ENCODE results near the gene PLA2G4E.

Gene PLA2G4E

DNA sequence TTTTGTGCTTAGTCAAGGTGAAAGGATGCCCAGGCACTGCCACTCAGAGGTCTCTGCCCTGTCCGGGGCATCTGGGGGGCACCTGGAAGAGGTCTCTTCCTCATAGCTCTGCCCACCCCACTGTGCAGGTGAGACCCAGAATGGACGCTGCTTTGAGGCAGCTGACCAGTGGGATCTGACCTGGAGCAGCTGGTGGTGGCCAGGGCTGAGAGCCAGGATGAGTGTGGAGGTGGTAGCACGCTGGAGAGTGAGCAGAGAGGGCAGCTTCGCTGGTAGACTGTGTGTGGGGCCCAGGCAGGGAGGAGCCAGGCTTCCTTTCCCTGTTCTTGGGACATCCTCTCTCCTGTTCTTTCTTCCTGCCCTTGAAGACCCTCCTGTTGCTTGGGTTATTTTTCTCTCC is 32.2 kb upstream of the PLA2G4E start:
- DNase-seq (ENCODE audit: low read depth in 3 of 3, low spot score in 1 of 3), result no peak

DNA sequence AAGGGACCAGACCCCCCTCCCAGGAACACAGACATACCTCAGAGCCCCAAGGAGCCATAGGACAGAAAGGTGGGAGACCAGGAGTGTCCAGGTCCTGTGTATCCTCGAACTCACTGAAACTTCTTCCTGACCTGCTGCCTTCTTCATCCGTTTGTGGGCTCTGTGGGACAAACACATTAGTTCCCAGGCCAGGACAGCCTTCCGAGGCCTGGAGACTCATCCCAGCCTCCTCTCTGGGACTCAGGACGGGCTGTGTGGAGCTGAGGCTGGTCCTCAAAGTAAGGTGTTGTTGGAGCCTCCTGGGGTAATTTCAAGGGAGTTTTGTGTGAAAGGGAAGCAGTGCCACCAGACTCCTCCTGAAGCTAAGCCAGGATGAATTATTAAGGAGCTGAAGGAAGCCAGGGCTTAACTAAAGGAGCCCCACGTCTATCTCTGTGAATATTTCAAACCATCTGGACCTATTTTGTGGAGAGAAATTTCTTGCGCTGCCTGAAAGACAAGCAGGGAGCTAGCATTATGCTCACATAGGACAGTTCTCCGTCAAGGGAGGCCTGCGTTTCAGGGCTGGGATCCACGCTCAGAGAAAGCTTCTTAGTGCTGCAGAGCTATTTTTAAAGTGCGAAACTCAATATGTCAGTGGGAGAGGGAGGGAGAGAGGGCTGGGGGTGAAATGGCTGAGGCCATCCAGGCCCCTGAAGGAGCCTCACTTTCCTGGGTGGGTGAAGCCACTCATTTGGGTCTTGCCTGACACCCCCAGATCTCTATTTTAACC is 29.8 kb upstream of the PLA2G4E start:
- DNase-seq (ENCODE audit: low read depth in 3 of 3, low spot score in 1 of 3), result no peak

DNA sequence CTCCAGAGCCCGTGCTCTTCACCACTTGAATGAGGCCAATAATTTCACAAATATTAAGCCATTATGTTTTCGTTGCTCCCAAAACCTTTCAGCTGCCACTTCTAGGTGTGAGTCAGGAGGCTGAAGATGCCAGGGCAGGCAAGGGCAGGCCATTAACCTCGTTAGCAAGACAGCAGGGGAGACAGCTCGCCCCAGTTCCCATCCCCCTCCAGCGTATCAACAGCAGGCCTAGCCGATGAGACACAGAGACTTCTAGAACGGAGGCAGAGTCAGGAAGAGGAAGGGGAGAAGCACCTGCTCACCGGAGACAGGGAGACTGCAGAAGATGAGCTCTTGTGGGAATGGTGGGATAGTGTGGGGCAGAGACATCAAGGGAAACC is 28.0 kb upstream of the PLA2G4E start:
- no peak for DNase-seq (ENCODE audit: low read depth in 3 of 3, low spot score in 1 of 3)

DNA sequence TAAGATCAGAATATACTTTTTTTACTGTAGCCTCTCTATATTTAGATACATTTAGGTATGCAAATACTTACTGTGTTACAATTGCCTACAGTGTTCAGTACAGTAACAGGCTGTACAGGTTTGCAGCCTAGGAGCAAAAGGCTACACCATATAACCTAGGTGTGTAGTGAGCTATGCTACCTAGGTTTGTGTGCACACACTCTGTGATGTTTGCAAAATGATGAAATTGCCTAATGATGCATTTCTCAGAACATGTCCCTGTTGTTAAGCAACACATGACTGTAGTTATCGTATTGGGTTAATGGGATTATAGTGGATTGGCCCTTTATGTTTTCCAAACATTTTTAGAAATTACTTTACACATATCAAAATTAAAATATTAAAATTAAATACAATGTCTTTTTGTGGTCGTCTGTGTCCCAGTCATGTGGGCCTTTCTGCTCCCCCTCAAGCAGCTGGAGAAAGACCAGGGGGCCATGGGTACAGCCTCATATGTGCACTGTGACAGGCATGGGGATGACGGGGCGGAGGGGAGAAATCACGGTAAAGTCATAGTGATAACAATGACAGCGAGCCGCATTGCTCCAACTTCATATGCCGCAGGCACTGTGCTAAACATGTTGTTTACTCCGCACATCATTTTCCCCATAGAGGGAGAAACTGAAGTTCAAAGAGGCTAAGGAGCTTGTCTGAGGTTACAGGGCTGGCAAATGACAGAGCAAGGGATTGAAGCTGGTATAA is 27.4 kb upstream of the PLA2G4E start:
- no peak for DNase-seq (ENCODE audit: low read depth in 3 of 3, low spot score in 1 of 3)

DNA sequence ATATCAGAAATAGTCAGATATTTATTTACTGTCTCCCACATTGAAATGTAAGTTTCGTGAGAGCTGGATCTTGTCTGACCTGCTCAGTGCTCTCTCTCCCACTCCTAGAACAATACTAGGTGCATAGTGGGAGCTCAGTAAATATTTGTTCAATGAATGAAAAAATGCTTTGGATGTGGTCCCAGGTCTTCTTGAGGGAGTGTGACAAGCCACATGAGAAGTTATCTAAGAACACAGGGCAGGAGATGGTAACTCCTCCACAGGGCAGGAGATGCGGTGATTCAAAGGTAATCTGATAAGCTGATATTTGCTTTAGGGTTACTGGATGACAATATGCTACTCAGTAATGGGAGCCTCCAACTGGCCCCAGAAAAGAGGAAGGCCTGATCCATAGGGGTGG is 25.8 kb upstream of the PLA2G4E start:
- no peak for DNase-seq (ENCODE audit: low read depth in 3 of 3, low spot score in 1 of 3)

DNA sequence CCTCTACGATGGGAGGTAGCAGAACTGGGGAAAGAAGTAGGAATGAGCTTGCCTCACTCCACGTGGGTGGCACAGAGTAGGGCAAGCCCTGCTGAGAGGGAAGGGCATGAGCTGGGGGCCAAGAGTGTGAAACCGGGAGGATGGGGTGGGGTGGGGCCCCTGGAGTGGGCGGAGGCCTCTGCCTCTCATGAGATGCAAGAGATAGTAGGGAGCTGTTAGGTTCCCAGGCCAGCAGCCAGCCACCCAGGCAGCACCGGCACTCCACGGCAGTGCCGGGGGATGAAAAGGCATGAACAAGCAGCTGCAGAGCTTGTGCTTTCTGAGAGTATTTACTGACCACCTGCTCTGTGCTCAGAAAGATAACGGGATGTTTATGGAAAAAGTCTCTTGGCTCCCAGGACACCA is 24.4 kb upstream of the PLA2G4E start:
- no peak for DNase-seq (ENCODE audit: low read depth in 3 of 3, low spot score in 1 of 3)

DNA sequence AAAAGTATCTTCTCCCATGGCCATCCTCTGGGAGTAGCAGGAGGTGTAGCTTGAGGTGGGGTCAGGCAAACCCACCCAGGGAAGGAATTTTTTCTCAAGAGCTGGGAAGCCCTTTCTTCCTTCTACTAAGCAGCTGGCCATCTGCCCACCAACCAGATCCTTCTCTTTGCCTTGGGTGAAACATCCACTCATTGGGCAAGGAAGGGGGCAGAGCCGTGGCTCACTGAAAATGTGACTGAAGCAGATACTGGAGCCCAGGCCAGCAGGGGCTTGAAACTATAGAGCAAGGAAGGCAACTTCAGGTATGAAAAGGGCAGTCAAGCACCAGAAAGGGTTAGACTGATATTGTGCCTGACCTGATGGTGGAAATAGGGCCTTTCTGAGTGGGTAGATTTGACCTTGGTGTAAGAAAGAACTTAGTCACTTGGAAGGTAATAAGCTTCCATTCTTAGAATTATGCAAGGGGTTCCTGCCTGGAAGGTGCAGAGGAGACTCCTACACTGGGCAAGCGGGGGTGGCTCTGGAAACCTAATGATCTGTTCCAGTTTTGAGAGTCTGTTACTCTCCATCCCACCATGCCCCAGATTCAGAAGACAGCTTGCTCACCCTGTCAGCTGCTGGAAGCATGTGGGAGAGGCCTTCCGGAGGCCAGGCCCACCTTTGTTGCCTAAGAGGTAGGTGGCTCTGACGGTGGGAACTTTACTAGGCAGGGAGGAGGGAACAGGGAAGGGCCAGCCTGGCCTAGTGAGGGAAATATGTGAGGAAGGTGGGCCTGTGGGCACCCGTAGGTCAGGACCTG is 22.0 kb upstream of the PLA2G4E start:
- DNase-seq (ENCODE audit: low read depth in 3 of 3, low spot score in 1 of 3), result no peak

DNA sequence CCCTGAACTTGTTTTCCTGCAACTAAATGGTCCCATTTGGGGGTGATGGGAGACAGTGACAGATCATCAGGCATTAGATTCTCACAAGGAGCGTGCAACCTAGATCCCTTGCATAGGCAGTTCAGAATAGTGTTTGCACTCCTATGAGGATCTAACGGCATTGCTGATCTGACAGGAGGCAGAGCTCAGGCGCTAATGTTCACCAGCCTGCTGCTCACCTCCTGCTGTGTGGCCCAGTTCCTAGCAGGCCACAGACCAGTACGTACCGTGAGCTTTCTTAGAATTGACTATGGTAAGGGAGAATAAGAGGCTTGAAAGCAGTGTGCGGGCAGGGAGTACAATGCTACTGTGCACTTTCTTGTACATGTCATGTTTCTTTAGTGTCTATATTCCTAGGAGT is 17.6 kb upstream of the PLA2G4E start:
- DNase-seq (ENCODE audit: low read depth in 3 of 3, low spot score in 1 of 3), result no peak

DNA sequence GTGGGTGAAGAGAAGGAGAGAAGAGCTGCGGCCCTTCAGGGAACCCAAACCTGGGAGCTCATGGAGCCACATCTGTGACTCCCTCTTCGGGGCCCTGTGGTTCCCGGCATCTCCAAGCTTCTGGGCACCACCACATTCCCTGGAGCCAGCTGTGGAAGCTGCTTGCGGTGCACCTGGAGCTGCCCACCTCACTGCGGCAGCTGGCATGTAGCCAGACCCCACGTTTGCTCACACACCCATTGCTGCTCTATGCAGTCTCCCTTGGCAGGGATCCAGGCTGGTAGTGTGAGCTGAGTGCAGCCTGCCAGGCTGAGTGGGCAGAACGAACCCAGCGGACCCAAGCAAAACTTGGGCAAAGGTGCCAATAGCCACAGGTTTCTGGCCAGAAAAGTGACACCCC is 16.8 kb upstream of the PLA2G4E start:
- DNase-seq (ENCODE audit: low read depth in 3 of 3, low spot score in 1 of 3), result no peak

DNA sequence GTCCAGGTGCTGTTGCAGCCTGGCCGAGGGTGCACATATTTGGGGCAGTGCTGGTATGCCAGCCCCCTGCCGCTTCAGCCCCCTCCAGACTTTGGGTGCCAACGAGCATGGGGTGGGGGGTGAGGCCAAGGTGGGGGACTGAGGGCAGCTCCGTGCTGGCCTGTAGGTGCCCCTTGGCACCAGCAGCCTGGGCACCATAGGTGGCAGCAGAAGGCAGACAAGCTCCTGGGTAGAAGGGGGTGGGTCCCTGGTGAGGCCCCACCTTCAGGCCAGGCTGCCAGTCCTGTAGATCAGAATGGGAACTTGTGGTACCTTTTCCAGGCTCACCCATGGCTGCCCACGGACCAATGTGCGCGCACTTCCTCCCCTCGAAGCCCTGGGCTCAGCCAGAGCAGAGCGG is 16.1 kb upstream of the PLA2G4E start:
- no peak for DNase-seq (ENCODE audit: low read depth in 3 of 3, low spot score in 1 of 3)

DNA sequence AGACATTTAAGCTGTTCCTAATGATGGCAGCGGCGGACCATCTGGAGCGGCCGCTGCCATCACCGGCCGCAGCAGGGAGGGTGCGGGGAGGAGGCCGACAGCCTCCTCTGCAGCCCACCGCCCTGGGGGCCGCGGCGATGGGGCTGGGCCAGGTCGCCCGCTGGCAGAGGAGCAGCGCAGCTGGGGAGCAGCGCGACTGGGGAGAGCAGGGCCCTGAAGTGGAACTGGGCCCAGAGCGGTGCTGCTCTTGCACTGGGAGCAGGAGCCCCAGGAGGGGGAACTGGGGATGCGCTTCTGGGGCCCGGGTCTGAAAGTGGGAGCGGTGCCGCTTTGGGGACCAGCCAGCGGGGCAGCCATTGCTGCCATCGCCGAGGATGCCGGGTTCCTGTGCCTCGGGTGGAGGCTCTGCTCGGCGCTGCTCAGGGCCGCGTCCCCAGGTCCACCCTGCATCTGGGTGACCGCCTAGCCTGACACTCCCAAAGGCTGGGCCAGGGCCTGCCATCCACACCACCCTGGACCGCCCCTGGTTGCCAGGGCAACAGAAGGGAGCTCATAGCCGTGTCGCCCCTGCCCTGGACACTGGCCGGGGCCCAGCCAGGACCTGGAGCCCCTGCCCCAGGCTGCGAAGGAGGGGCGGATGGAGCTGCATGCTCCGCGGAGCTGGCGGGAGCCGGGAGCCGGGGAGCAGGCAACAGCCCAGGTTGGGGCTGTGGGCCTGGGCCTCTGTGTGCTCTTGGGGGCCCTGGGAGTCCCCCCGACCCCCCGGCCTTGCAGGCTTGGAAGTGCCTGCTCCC is 15.5 kb upstream of the PLA2G4E start:
- DNase-seq (ENCODE audit: low read depth in 3 of 3, low spot score in 1 of 3), result no peak

DNA sequence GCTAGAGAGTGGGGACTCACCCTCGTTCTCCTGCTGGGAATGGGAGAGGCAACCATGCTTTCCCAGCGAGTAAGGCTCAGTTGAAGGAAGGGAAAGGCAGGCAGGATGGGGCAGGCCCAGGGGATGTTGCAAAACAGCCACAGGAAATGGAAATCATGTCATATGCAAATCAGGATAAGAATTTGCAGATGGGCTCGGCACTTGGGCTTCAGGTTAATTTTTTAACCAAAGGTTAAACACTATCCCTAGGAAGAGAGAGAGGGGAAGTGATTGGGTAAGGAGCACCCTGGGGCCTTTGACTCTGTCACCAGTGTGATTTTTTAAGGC is 14.6 kb upstream of the PLA2G4E start:
- no peak for DNase-seq (ENCODE audit: low read depth in 3 of 3, low spot score in 1 of 3)

DNA sequence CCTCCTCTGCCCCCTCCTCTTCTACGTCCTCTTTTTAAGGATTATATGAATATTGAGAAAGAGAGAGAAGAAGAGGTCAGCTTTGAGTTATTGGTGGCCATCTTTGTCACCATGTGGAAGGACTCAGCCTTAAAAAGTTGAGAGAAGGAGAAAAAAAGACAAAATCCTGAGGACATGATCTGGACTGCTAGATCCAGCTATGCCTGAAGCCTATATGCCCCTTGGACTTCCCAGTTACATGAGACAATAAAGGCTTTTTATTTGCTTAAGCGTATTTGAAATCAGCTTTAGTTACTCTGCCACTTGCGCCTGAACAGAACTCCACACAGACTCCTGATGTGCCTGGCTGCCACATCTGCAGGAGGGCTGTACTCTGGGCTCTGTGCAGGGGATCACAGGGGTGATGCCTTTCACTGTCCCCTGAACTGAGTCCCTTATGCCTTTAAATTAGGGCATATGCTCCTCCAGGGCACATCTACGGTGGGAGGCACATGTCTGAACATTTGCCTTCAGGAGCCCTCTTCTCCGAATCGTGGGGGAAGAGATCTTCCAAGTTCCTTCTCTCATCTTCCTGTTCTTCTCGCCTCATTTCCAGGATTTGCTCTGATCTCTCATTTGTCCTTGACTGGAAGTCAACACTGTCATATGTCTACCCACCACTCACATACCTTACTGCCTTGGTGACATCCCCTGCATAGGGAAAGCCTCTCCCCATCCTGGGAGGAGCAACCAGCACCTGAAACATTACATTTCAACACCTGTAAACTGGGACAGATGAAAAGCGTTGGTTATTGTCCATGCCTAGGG is 14.0 kb upstream of the PLA2G4E start:
- DNase-seq (ENCODE audit: low read depth in 3 of 3, low spot score in 1 of 3), result no peak

DNA sequence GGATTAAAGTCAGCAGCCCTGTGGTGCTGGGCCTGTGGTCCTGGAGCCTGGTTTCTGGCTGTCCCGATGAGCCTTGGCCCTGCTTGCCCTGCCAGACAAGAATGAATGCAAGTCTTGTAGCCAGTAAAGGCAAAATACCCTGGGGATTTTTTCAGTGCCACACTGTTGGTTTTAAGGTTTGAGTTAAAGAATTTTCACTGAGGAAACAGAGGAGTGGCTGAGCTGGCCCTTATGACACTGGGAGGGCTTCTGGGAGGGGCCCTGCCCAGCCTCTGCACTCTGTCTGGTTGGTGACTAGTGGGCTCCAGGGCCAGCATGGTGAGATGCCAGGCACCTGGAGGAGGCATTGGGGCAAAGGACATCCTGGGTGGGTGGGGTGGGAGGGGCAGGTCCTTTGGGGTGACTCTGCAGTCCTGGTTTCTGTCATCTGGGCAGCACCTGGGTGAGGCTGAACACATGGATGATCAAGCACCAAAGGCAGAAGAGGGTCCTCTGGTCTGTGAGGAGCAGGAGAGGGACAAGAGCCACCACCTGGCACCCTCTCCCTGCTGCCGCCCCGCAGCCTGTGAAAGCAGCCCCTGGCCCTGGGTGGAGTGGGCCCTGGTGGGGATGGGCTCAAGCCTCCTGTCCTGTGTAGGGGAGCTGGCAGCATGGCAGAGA is 12.5 kb upstream of the PLA2G4E start:
- no peak for DNase-seq (ENCODE audit: low read depth in 3 of 3, low spot score in 1 of 3)

DNA sequence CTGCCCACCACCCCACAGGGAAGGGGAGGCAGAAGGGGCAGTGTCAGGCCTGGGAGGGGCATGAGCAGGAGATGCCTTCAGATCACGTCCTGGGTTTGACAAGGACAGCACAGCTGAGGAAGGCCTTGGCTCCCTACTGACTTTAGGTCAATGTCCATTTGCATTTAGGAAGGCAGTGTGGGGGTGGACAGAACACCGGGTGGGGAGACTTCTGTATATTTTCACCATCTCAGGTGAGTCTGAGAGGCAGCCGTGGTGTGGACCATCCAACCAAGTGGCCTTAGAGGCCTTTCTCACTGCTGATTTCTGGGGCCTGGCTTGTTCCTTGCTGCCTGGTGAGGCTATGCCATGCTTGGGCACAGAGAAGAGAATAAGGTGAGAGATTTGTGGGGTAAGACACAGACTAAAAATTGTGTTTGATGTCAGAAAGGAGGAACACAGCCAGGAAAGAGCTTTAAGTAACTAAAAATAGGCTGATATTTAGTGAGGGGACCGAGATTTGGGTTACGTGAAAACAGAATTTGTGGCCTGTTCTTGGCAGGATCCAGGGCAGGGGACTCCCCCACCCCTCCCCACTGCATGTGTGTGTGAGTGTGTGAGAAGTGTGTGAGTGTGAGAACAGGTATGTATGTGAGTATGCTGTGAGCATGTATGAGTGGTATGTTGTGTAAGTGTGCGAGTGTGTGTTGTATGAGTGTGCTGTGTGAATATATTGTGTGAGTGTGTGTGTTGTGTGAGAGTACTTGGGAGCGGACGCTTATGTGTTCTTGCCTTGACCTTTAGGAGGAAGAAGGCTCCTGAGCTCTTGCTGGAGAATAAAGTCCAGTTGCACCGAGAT is 11.8 kb upstream of the PLA2G4E start:
- DNase-seq (ENCODE audit: low read depth in 3 of 3, low spot score in 1 of 3), result no peak

DNA sequence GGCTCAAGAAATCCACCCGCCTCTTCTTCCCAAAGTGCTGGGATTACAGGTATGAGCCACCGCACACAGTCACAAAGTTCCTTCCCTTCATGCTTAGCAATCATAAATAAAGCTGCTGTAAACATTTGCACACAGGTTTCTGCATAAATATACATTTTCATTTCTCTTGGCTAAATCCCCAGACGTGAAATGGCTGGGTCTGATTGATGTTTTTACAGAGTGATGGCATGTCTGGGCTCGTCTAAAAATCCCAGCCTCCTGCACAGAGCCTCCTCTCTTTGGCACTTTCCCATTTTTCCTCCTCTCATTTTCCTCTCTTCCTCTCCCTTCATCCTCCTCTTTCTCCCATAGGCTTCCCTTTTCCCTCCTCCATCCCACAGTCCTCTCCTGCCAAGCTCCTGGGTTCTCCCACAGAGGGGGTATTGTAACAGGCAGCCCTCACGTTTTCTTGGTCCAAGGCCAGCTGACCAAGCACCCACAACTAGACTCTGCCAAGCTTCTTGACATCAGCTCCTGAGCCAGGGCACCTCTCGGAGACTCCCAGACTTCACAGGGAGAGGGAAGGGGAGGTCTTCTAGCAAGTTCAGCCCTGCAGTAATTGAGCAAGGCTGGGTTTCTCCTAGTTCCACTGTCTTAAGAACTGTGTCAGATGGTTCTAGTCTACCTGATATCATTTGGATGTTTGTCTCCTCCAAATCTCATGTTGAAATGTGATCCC is 10.5 kb upstream of the PLA2G4E start:
- DNase-seq (ENCODE audit: low read depth in 3 of 3, low spot score in 1 of 3), result no peak

DNA sequence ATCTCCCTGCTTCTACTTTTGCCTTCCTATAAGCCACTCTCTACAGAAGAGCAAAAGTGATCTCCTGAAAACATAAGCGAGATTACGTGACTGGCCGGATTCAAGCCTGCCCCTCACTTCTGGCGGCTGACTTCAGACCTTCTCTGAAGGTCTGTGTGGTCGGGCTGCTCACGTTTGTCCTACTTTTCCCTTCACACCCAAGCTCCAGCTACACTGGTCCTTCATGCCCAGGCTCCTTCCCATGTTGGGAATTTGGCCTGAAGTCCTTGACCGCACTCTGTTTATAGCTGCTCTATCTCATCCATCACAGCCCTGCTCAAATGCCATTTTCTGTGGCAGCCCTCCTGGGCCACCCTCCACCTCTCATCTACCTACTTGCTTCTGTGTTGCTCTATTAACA is 6.7 kb upstream of the PLA2G4E start:
- no peak for DNase-seq (ENCODE audit: low read depth in 3 of 3, low spot score in 1 of 3)

DNA sequence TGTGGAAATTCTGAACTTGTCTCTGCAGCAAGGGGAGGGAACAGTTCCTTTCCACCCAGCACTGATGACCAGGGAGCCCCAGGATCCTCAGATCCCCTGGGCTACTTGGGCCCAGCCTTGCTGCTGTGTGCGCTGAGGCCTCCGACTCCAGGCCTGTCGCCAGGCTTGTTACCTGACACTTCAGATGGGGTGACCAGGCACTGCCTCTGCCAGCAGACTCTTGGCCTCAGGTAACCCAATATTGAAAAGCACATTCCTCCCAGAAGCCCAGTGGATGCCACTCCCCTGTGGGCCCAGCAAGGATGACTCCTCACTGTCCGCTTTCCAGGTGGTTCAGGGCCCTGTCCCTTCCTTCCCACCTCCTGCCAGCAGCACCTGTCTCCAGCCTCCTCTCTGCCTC is 3.5 kb upstream of the PLA2G4E start:
- no peak for DNase-seq (ENCODE audit: low read depth in 3 of 3, low spot score in 1 of 3)

DNA sequence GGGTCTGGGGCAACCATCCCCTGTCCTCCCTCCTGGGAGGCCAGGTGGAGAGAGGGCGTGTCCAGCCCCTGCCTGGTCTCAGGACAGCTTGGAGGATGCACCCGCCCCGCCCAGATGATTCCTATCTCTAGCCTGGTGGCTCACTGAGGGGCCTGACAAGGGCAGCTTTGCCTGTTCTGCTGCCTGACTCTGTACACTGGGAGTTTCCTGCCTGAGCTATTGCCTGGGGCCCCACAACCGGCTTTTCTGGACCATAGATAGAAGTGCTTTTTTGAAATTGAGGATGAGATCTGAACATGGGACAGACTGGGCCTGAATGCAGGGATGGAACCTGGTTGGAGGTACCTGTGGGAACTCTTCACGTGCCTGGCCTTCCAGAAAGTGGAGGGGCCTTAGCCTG is 751 bp upstream of the PLA2G4E start:
- no peak for DNase-seq (ENCODE audit: low read depth in 3 of 3, low spot score in 1 of 3)
